ENCODE data around the gene RALA.
"Not testable (repeated sequence)": the region's sequence is repeated elsewhere in the genome, so short reads cannot be mapped to it uniquely, and the experiment has no call there.

The RALA gene

GRCh38 chr7:39664057-39664456 lies 40.7 kb downstream of the RALA start:
- H3K9me3 ChIP-seq (ENCODE audit: control insufficient read depth in 2 of 2, low read length in 2 of 2) = no peaks in the 10 kb centered on the region
- no peak overlapping the region for H3K4me3 ChIP-seq (ENCODE audit: low read length in 2 of 2)
- peaks cover 0 to 3% of the 10 kb centered on the region in 2 donors for H3K36me3 ChIP-seq (ENCODE audit: control insufficient read depth in 2 of 2, insufficient read depth in 2 of 2, low read length in 2 of 2)
- H3K4me1 ChIP-seq (ENCODE audit: control insufficient read depth in 2 of 2, insufficient read depth in 2 of 2, low read length in 2 of 2) = peaks cover 0 to 12% of the 10 kb centered on the region in 2 donors
- no peak overlapping the region for H3K9ac ChIP-seq (ENCODE audit: low read depth in 1 of 2, low read length in 2 of 2)
- no peaks in the 10 kb centered on the region for H3K27me3 ChIP-seq (ENCODE audit: control insufficient read depth in 2 of 2, insufficient read depth in 2 of 2, low read length in 2 of 2)
- no peak overlapping the region for H3K27ac ChIP-seq (ENCODE audit: low read depth in 2 of 2, low read length in 2 of 2)

- Histone ChIP-seq H3K9ac (ENCODE audit: low read depth in 1 of 2, low read length in 2 of 2) (no peak overlapping the region), H3K9me3 (ENCODE audit: control insufficient read depth in 2 of 2, low read length in 2 of 2) (no peaks in the 10 kb centered on the region), H3K36me3 (ENCODE audit: control insufficient read depth in 2 of 2, insufficient read depth in 2 of 2, low read length in 2 of 2) (peaks cover 0 to 3% of the 10 kb centered on the region in 2 donors), H3K4me1 (ENCODE audit: control insufficient read depth in 2 of 2, insufficient read depth in 2 of 2, low read length in 2 of 2) (peaks cover 0 to 12% of the 10 kb centered on the region in 2 donors), H3K27me3 (ENCODE audit: control insufficient read depth in 2 of 2, insufficient read depth in 2 of 2, low read length in 2 of 2) (no peaks in the 10 kb centered on the region), H3K4me3 (ENCODE audit: low read length in 2 of 2) (no peak overlapping the region), H3K27ac (ENCODE audit: low read depth in 2 of 2, low read length in 2 of 2) (no peak overlapping the region)
These were observed 41.2 kb downstream of the RALA start for GRCh38 chr7:39664585-39664984.

GRCh38 chr7:39666562-39666961 lies 43.2 kb downstream of the RALA start:
- Histone ChIP-seq H3K9ac (ENCODE audit: low read depth in 1 of 2, low read length in 2 of 2) (no peak overlapping the region), H3K36me3 (ENCODE audit: control insufficient read depth in 2 of 2, insufficient read depth in 2 of 2, low read length in 2 of 2) (peaks cover 0 to 3% of the 10 kb centered on the region in 2 donors), H3K4me3 (ENCODE audit: low read length in 2 of 2) (no peak overlapping the region), H3K27me3 (ENCODE audit: control insufficient read depth in 2 of 2, insufficient read depth in 2 of 2, low read length in 2 of 2) (no peaks in the 10 kb centered on the region), H3K9me3 (ENCODE audit: control insufficient read depth in 2 of 2, low read length in 2 of 2) (no peaks in the 10 kb centered on the region), H3K27ac (ENCODE audit: low read depth in 2 of 2, low read length in 2 of 2) (no peak overlapping the region), H3K4me1 (ENCODE audit: control insufficient read depth in 2 of 2, insufficient read depth in 2 of 2, low read length in 2 of 2) (peaks cover 0 to 12% of the 10 kb centered on the region in 2 donors)

- Histone ChIP-seq H3K4me3 (ENCODE audit: low read length in 2 of 2) (no peak overlapping the region), H3K9me3 (ENCODE audit: control insufficient read depth in 2 of 2, low read length in 2 of 2) (no peaks in the 10 kb centered on the region), H3K36me3 (ENCODE audit: control insufficient read depth in 2 of 2, insufficient read depth in 2 of 2, low read length in 2 of 2) (no peaks in the 10 kb centered on the region), H3K27ac (ENCODE audit: low read depth in 2 of 2, low read length in 2 of 2) (peak overlapping the region in 1 of 2 donors; percentile 12), H3K4me1 (ENCODE audit: control insufficient read depth in 2 of 2, insufficient read depth in 2 of 2, low read length in 2 of 2) (peaks cover 0 to 12% of the 10 kb centered on the region in 2 donors), H3K9ac (ENCODE audit: low read depth in 1 of 2, low read length in 2 of 2) (no peak overlapping the region), H3K27me3 (ENCODE audit: control insufficient read depth in 2 of 2, insufficient read depth in 2 of 2, low read length in 2 of 2) (no peaks in the 10 kb centered on the region)
These were observed 44.1 kb downstream of the RALA start for GRCh38 chr7:39667341-39667923.

GRCh38 chr7:39668280-39668679 lies 44.9 kb downstream of the RALA start:
- H3K4me3 ChIP-seq (ENCODE audit: low read length in 2 of 2); H3K27me3 ChIP-seq (ENCODE audit: control insufficient read depth in 2 of 2, insufficient read depth in 2 of 2, low read length in 2 of 2): not testable (repeated sequence)
- H3K4me1 ChIP-seq (ENCODE audit: control insufficient read depth in 2 of 2, insufficient read depth in 2 of 2, low read length in 2 of 2) = peaks cover 0 to 12% of the 10 kb centered on the region in 2 donors

GRCh38 chr7:39670052-39670451 lies 46.7 kb downstream of the RALA start:
- Histone ChIP-seq H3K27me3 (ENCODE audit: control insufficient read depth in 2 of 2, insufficient read depth in 2 of 2, low read length in 2 of 2) (no peaks in the 10 kb centered on the region), H3K4me1 (ENCODE audit: control insufficient read depth in 2 of 2, insufficient read depth in 2 of 2, low read length in 2 of 2) (peaks cover 0 to 12% of the 10 kb centered on the region in 2 donors), H3K36me3 (ENCODE audit: control insufficient read depth in 2 of 2, insufficient read depth in 2 of 2, low read length in 2 of 2) (no peaks in the 10 kb centered on the region), H3K9ac (ENCODE audit: low read depth in 1 of 2, low read length in 2 of 2) (no peak overlapping the region), H3K4me3 (ENCODE audit: low read length in 2 of 2) (no peak overlapping the region), H3K27ac (ENCODE audit: low read depth in 2 of 2, low read length in 2 of 2) (no peak overlapping the region), H3K9me3 (ENCODE audit: control insufficient read depth in 2 of 2, low read length in 2 of 2) (no peaks in the 10 kb centered on the region)

More at GRCh38 chr7:39668280-39668679, 44.9 kb downstream of the RALA start:
- H3K9ac ChIP-seq (ENCODE audit: low read depth in 1 of 2, low read length in 2 of 2); H3K9me3 ChIP-seq (ENCODE audit: control insufficient read depth in 2 of 2, low read length in 2 of 2); H3K36me3 ChIP-seq (ENCODE audit: control insufficient read depth in 2 of 2, insufficient read depth in 2 of 2, low read length in 2 of 2): not testable (repeated sequence)
- H3K27ac ChIP-seq (ENCODE audit: low read depth in 2 of 2, low read length in 2 of 2) = peak overlapping the region in 1 of 2 donors; percentile 12

GRCh38 chr7:39670934-39671333 lies 47.6 kb downstream of the RALA start:
- Histone ChIP-seq H3K27ac (ENCODE audit: low read depth in 2 of 2, low read length in 2 of 2) (no peak overlapping the region), H3K4me3 (ENCODE audit: low read length in 2 of 2) (no peak overlapping the region), H3K27me3 (ENCODE audit: control insufficient read depth in 2 of 2, insufficient read depth in 2 of 2, low read length in 2 of 2) (no peaks in the 10 kb centered on the region), H3K9ac (ENCODE audit: low read depth in 1 of 2, low read length in 2 of 2) (no peak overlapping the region), H3K9me3 (ENCODE audit: control insufficient read depth in 2 of 2, low read length in 2 of 2) (no peaks in the 10 kb centered on the region), H3K4me1 (ENCODE audit: control insufficient read depth in 2 of 2, insufficient read depth in 2 of 2, low read length in 2 of 2) (peaks cover 0 to 12% of the 10 kb centered on the region in 2 donors), H3K36me3 (ENCODE audit: control insufficient read depth in 2 of 2, insufficient read depth in 2 of 2, low read length in 2 of 2) (no peaks in the 10 kb centered on the region)

GRCh38 chr7:39672176-39672575 lies 48.8 kb downstream of the RALA start:
- H3K4me1 ChIP-seq (ENCODE audit: control insufficient read depth in 2 of 2, insufficient read depth in 2 of 2, low read length in 2 of 2) = peaks cover 0 to 11% of the 10 kb centered on the region in 2 donors
- H3K27ac ChIP-seq (ENCODE audit: low read depth in 2 of 2, low read length in 2 of 2) = no peak overlapping the region
- H3K9ac ChIP-seq (ENCODE audit: low read depth in 1 of 2, low read length in 2 of 2) = no peak overlapping the region

GRCh38 chr7:39673868-39674267 lies 50.5 kb downstream of the RALA start:
- no peaks in the 10 kb centered on the region for H3K27me3 ChIP-seq (ENCODE audit: control insufficient read depth in 2 of 2, insufficient read depth in 2 of 2, low read length in 2 of 2)
- H3K27ac ChIP-seq (ENCODE audit: low read depth in 2 of 2, low read length in 2 of 2) = no peak overlapping the region
- H3K9me3 ChIP-seq (ENCODE audit: control insufficient read depth in 2 of 2, low read length in 2 of 2) = no peaks in the 10 kb centered on the region
- H3K9ac ChIP-seq (ENCODE audit: low read depth in 1 of 2, low read length in 2 of 2) = no peak overlapping the region
- no peak overlapping the region for H3K4me3 ChIP-seq (ENCODE audit: low read length in 2 of 2)
- no peaks in the 10 kb centered on the region for H3K4me1 ChIP-seq (ENCODE audit: control insufficient read depth in 2 of 2, insufficient read depth in 2 of 2, low read length in 2 of 2)
- no peaks in the 10 kb centered on the region for H3K36me3 ChIP-seq (ENCODE audit: control insufficient read depth in 2 of 2, insufficient read depth in 2 of 2, low read length in 2 of 2)

More at GRCh38 chr7:39672176-39672575, 48.8 kb downstream of the RALA start:
- Histone ChIP-seq H3K9me3 (ENCODE audit: control insufficient read depth in 2 of 2, low read length in 2 of 2) (no peaks in the 10 kb centered on the region), H3K4me3 (ENCODE audit: low read length in 2 of 2) (no peak overlapping the region), H3K27me3 (ENCODE audit: control insufficient read depth in 2 of 2, insufficient read depth in 2 of 2, low read length in 2 of 2) (no peaks in the 10 kb centered on the region), H3K36me3 (ENCODE audit: control insufficient read depth in 2 of 2, insufficient read depth in 2 of 2, low read length in 2 of 2) (no peaks in the 10 kb centered on the region)

- H3K4me1 ChIP-seq (ENCODE audit: control insufficient read depth in 2 of 2, insufficient read depth in 2 of 2, low read length in 2 of 2) = no peaks in the 10 kb centered on the region
- no peaks in the 10 kb centered on the region for H3K36me3 ChIP-seq (ENCODE audit: control insufficient read depth in 2 of 2, insufficient read depth in 2 of 2, low read length in 2 of 2)
- H3K27me3 ChIP-seq (ENCODE audit: control insufficient read depth in 2 of 2, insufficient read depth in 2 of 2, low read length in 2 of 2) = no peaks in the 10 kb centered on the region
- no peak overlapping the region for H3K9ac ChIP-seq (ENCODE audit: low read depth in 1 of 2, low read length in 2 of 2)
- H3K9me3 ChIP-seq (ENCODE audit: control insufficient read depth in 2 of 2, low read length in 2 of 2) = no peaks in the 10 kb centered on the region
- no peak overlapping the region for H3K4me3 ChIP-seq (ENCODE audit: low read length in 2 of 2)
- no peak overlapping the region for H3K27ac ChIP-seq (ENCODE audit: low read depth in 2 of 2, low read length in 2 of 2)
These were observed 51.0 kb downstream of the RALA start for GRCh38 chr7:39674406-39674805.
